ENCODE results near the gene POLR3C. TPM values are rescaled to one million over a fixed set of nuclear protein-coding genes. Genes with fewer than 3 reads are reported as not detected.

The POLR3C gene
- total RNA-seq, 1 donor from 2014 or later: 38.4 TPM

GRCh38 chr1:145795257-145795881 lies 28.6 kb upstream of the POLR3C start:
- H3K4me3 Mint-ChIP-seq: no peak overlapping the region
- peaks cover 39% of the 10 kb centered on the region for H3K36me3 Mint-ChIP-seq (ENCODE audit: low read depth)
- H3K27ac Mint-ChIP-seq (ENCODE audit: unreplicated experiment): no peak overlapping the region
- DNase-seq (ENCODE audit: low read depth, low spot score): no peak
- H3K9me3 Mint-ChIP-seq: peaks cover 11% of the 10 kb centered on the region
- no peaks in the 10 kb centered on the region for H3K27me3 Mint-ChIP-seq (ENCODE audit: low read depth)
- H3K4me1 Mint-ChIP-seq: no peaks in the 10 kb centered on the region
- no peak for TF ChIP-seq CTCF (conservative IDR thresholded peaks at IDR 0.05)

GRCh38 chr1:145796753-145797152 lies 27.2 kb upstream of the POLR3C start:
- Mint-ChIP-seq H3K4me1 (no peaks in the 10 kb centered on the region), H3K36me3 (ENCODE audit: low read depth) (peaks cover 39% of the 10 kb centered on the region), H3K27ac (ENCODE audit: unreplicated experiment) (no peak overlapping the region), H3K4me3 (no peak overlapping the region), H3K27me3 (ENCODE audit: low read depth) (no peaks in the 10 kb centered on the region), H3K9me3 (peaks cover 11% of the 10 kb centered on the region)
- DNase-seq (ENCODE audit: low read depth, low spot score): no peak
- no peak for TF ChIP-seq CTCF (conservative IDR thresholded peaks at IDR 0.05)

- Mint-ChIP-seq H3K4me1 (peaks cover 9% of the 10 kb centered on the region), H3K27ac (ENCODE audit: unreplicated experiment) (no peak overlapping the region), H3K36me3 (ENCODE audit: low read depth) (peaks cover 34% of the 10 kb centered on the region), H3K9me3 (peaks cover 11% of the 10 kb centered on the region), H3K27me3 (ENCODE audit: low read depth) (no peaks in the 10 kb centered on the region), H3K4me3 (no peak overlapping the region)
- no peak for DNase-seq (ENCODE audit: low read depth, low spot score)
- no peak for TF ChIP-seq CTCF (conservative IDR thresholded peaks at IDR 0.05)
Measured at GRCh38 chr1:145799806-145800205, 24.2 kb upstream of the POLR3C start.

GRCh38 chr1:145804235-145805045 lies 19.6 kb upstream of the POLR3C start:
- H3K4me1 Mint-ChIP-seq: peaks cover 16% of the 10 kb centered on the region
- no peak for DNase-seq (ENCODE audit: low read depth, low spot score)
- TF ChIP-seq CTCF (conservative IDR thresholded peaks at IDR 0.05): no peak
- H3K9me3 Mint-ChIP-seq: no peaks in the 10 kb centered on the region
- no peak overlapping the region for H3K4me3 Mint-ChIP-seq
- peaks cover 8% of the 10 kb centered on the region for H3K36me3 Mint-ChIP-seq (ENCODE audit: low read depth)
- H3K27me3 Mint-ChIP-seq (ENCODE audit: low read depth): no peaks in the 10 kb centered on the region
- no peak overlapping the region for H3K27ac Mint-ChIP-seq (ENCODE audit: unreplicated experiment)

- Mint-ChIP-seq H3K27ac (ENCODE audit: unreplicated experiment) (no peak overlapping the region), H3K36me3 (ENCODE audit: low read depth) (peaks cover 3% of the 10 kb centered on the region), H3K4me1 (peaks cover 16% of the 10 kb centered on the region), H3K27me3 (ENCODE audit: low read depth) (no peaks in the 10 kb centered on the region), H3K9me3 (no peaks in the 10 kb centered on the region), H3K4me3 (no peak overlapping the region)
- TF ChIP-seq CTCF (conservative IDR thresholded peaks at IDR 0.05): no peak
- DNase-seq (ENCODE audit: low read depth, low spot score): no peak
Measured at GRCh38 chr1:145805057-145805456, 18.9 kb upstream of the POLR3C start.

Data from neural crest cell (in vitro differentiated cells).